Measurements from ENCODE around the gene CALN1.

DNA sequence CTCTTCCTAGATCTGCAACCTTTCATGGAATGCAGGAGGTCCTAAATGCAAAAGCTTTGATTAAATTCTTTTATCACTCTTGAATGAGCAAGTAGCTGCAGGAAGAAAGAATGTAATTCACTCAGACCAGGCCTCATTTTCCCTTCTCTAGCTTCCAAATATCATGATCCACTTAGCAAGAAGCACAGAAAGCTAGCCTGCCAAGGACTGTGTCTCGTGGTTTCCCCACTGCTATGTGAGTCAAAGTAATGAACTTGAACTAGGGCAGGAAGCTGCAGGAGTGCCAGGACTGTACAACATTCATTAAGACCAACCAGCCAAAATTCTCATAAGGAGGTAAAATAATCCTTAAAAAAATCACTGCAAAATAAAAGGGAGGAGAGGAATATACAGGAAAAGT lies 379.2 kb downstream of the CALN1 start:
- no peak for TF ChIP-seq GATA3 (IDR thresholded peaks at IDR 0.05; ENCODE audit: low read depth, low read length)
- no peak for TF ChIP-seq GATA2 (IDR thresholded peaks at IDR 0.05; ENCODE audit: low read depth, low read length)

Data from SH-SY5Y (cell line).